CD4-positive, CD25-positive, alpha-beta regulatory T cell (primary cell): ENCODE data around the gene ATAD2B. TPM values are rescaled to one million over a fixed set of nuclear protein-coding genes. Genes with fewer than 3 reads are reported as not detected.

Experiments
- ATAC-seq, 2 donors: fragments of 150-1000 bp; cut with Tn5 transposase; one replicate each; pipeline ENCODE4 v1.10.0; 2021; ENCODE audit warnings: low read depth in 2 of 2, moderate number of reproducible peaks in 2 of 2, moderate library complexity in 1 of 2
- DNase-seq, 3 donors: peaks; one replicate each; pipeline versions ENCODE4 v3.0.0 to v3.0.0-alpha.2; 2012 to 2022; ENCODE audit warnings: mixed read lengths in 1 of 3
- H3K27ac ChIP-seq: one replicate; pipeline ENCODE4 v1.7.0; 2013; ENCODE audit warnings: mild to moderate bottlenecking, low read length; ENCODE audit not compliant: insufficient read depth, poor library complexity, severe bottlenecking
- H3K27me3 ChIP-seq: one replicate; pipeline ENCODE4 v1.7.0; 2013; ENCODE audit warnings: low read length; ENCODE audit not compliant: control insufficient read depth, insufficient read depth
- H3K36me3 ChIP-seq: one replicate; pipeline ENCODE4 v1.7.0; 2013; ENCODE audit warnings: mild to moderate bottlenecking, low read length, moderate library complexity; ENCODE audit not compliant: control insufficient read depth, insufficient read depth
- H3K4me1 ChIP-seq: 2 replicates; pipeline ENCODE4 v1.7.0; 2013; ENCODE audit warnings: mild to moderate bottlenecking, low read length; ENCODE audit not compliant: insufficient read depth, control insufficient read depth, poor library complexity, severe bottlenecking
- H3K4me3 ChIP-seq: one replicate; pipeline ENCODE4 v1.7.0; 2013; ENCODE audit warnings: low read depth, mild to moderate bottlenecking, low read length, moderate library complexity
- H3K9me3 ChIP-seq, 2 experiments: 1 replicate in 1 of 2; 2 replicates in 1 of 2; pipeline ENCODE4 v1.7.0; 2013; ENCODE audit warnings: low read length in 2 of 2, mild to moderate bottlenecking in 1 of 2, moderate library complexity in 1 of 2; ENCODE audit not compliant: control insufficient read depth in 2 of 2
- H3K27ac Mint-ChIP-seq, 3 donors: one replicate each; pipeline ENCODE4 v1.8.0; 2020 to 2022; ENCODE audit warnings: mild to moderate bottlenecking in 3 of 3, mixed read lengths in 3 of 3, moderate library complexity in 2 of 3
- H3K27me3 Mint-ChIP-seq: one replicate; pipeline ENCODE4 v1.8.0; 2022; ENCODE audit warnings: mild to moderate bottlenecking, mixed read lengths
- H3K36me3 Mint-ChIP-seq: one replicate; pipeline ENCODE4 v1.8.0; 2020; ENCODE audit warnings: mixed read lengths
- H3K4me1 Mint-ChIP-seq, 4 donors: one replicate each; pipeline ENCODE4 v1.8.0; 2020 to 2022; ENCODE audit warnings: mixed read lengths in 4 of 4, mild to moderate bottlenecking in 1 of 4
- H3K4me3 Mint-ChIP-seq, 4 donors: one replicate each; pipeline ENCODE4 v1.8.0; 2020 to 2022; ENCODE audit warnings: mild to moderate bottlenecking in 4 of 4, mixed read lengths in 4 of 4, moderate library complexity in 3 of 4
- H3K9me3 Mint-ChIP-seq, 7 donors: one replicate each; pipeline ENCODE4 v1.8.0; 2020 to 2022; ENCODE audit warnings: mixed read lengths in 7 of 7, mild to moderate bottlenecking in 3 of 7, moderate library complexity in 2 of 7
- polyA plus RNA-seq, 4 donors: library from polyadenylated mRNA; unstranded; fragments of 300-500 nt; fragmentation: Illumina TruSeq; gene quantifications; one replicate each; pipeline ENCODE4 v1.2.3, GENCODE V29; 2021
- total RNA-seq: library from RNA; stranded (reverse); gene quantifications from one replicate; pipeline ENCODE4 v1.2.3, GENCODE V29; 2022

Gene ATAD2B
- total and polyA plus RNA-seq, 5 donors from 2014 or later = 4.0 to 53.2 (median 8.2) TPM

- Histone ChIP-seq H3K4me3 (no peak overlapping the region), H3K36me3 (peaks cover 22% of the 10 kb centered on the region), H3K4me1 (no peaks in the 10 kb centered on the region), H3K27me3 (no peaks in the 10 kb centered on the region), H3K9me3 (peaks cover 0 to 4% of the 10 kb centered on the region in 2 experiments), H3K27ac (no peak overlapping the region)
- no peak overlapping the region for H3K27ac Mint-ChIP-seq
- H3K9me3 Mint-ChIP-seq = no peaks in the 10 kb centered on the region
- DNase-seq = no peak
- H3K4me3 Mint-ChIP-seq = no peak overlapping the region
- H3K27me3 Mint-ChIP-seq = no peaks in the 10 kb centered on the region
- H3K36me3 Mint-ChIP-seq = peaks cover 52% of the 10 kb centered on the region
- no peak for ATAC-seq
- peaks cover 0 to 7% (median 6%) of the 10 kb centered on the region in 4 donors for H3K4me1 Mint-ChIP-seq
These were observed 158.9 kb downstream of the ATAD2B start for GRCh38 chr2:23767876-23768621.

- Mint-ChIP-seq H3K36me3 (peaks cover 41% of the 10 kb centered on the region), H3K27me3 (no peaks in the 10 kb centered on the region), H3K4me1 (peaks cover 12 to 22% (median 14%) of the 10 kb centered on the region in 4 donors), H3K9me3 (no peaks in the 10 kb centered on the region), H3K27ac (peak overlapping the region in 2 of 3 donors; percentile 45 to 62), H3K4me3 (no peak overlapping the region)
- no peak overlapping the region for H3K4me3 ChIP-seq
- no peaks in the 10 kb centered on the region for H3K9me3 ChIP-seq
- no peak overlapping the region for H3K27ac ChIP-seq
- H3K36me3 ChIP-seq = peaks cover 22% of the 10 kb centered on the region
- H3K27me3 ChIP-seq = no peaks in the 10 kb centered on the region
- ATAC-seq (no peak), DNase-seq (no peak)
- H3K4me1 ChIP-seq = peaks cover 6% of the 10 kb centered on the region
These were observed 164.8 kb downstream of the ATAD2B start for GRCh38 chr2:23762141-23762540.

DNA sequence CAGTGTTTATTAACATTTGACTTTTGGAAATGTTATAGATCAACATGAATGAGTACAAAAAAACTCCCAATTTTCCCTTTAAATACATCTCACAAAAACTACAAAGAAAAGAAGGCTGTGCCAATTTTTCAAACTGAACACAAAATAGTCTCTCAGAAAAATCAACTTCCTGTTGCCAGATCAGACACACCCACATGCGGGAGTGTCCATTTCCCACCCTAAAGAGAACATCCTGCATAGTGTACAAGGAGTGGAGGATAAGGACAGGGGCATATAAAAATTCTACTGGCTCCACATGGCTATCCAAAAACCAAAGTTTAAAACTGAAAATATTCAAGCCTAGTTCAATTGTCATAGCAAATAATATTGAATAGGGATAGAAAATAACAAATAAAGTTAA lies 165.3 kb downstream of the ATAD2B start:
- Histone ChIP-seq H3K4me3 (no peak overlapping the region), H3K27me3 (no peaks in the 10 kb centered on the region), H3K36me3 (peaks cover 27% of the 10 kb centered on the region), H3K27ac (no peak overlapping the region), H3K4me1 (peaks cover 6% of the 10 kb centered on the region), H3K9me3 (no peaks in the 10 kb centered on the region)
- peak overlapping the region in 1 of 3 donors; percentile 8 for H3K27ac Mint-ChIP-seq
- H3K4me3 Mint-ChIP-seq = no peak overlapping the region
- H3K9me3 Mint-ChIP-seq = no peaks in the 10 kb centered on the region
- peak in 1 of 3 donors; percentile 45 for DNase-seq
- H3K36me3 Mint-ChIP-seq = peaks cover 42% of the 10 kb centered on the region
- peaks cover 12 to 24% (median 13%) of the 10 kb centered on the region in 4 donors for H3K4me1 Mint-ChIP-seq
- no peak for ATAC-seq
- H3K27me3 Mint-ChIP-seq = no peaks in the 10 kb centered on the region

GRCh38 chr2:23760736-23761135 lies 166.2 kb downstream of the ATAD2B start:
- Histone ChIP-seq H3K27ac (no peak overlapping the region), H3K4me3 (no peak overlapping the region), H3K27me3 (no peaks in the 10 kb centered on the region), H3K36me3 (peaks cover 28% of the 10 kb centered on the region), H3K4me1 (peaks cover 6% of the 10 kb centered on the region), H3K9me3 (no peaks in the 10 kb centered on the region)
- H3K27me3 Mint-ChIP-seq = no peaks in the 10 kb centered on the region
- H3K4me3 Mint-ChIP-seq = no peak overlapping the region
- no peak overlapping the region for H3K27ac Mint-ChIP-seq
- H3K36me3 Mint-ChIP-seq = peaks cover 48% of the 10 kb centered on the region
- ATAC-seq (no peak), DNase-seq (peak in 1 of 3 donors; percentile 34)
- peaks cover 12 to 29% (median 14%) of the 10 kb centered on the region in 4 donors for H3K4me1 Mint-ChIP-seq
- H3K9me3 Mint-ChIP-seq = no peaks in the 10 kb centered on the region

GRCh38 chr2:23757686-23758433 lies 169.1 kb downstream of the ATAD2B start:
- H3K27me3 Mint-ChIP-seq = no peaks in the 10 kb centered on the region
- H3K27ac Mint-ChIP-seq = peak overlapping the region in 1 of 3 donors; percentile 36
- no peak for DNase-seq
- H3K9me3 Mint-ChIP-seq = no peaks in the 10 kb centered on the region
- no peak overlapping the region for H3K4me3 ChIP-seq
- H3K4me3 Mint-ChIP-seq = no peak overlapping the region
- peaks cover 12 to 20% (median 13%) of the 10 kb centered on the region in 4 donors for H3K4me1 Mint-ChIP-seq
- H3K9me3 ChIP-seq = no peaks in the 10 kb centered on the region
- no peak for ATAC-seq
- peaks cover 41% of the 10 kb centered on the region for H3K36me3 ChIP-seq
- H3K4me1 ChIP-seq = peaks cover 6% of the 10 kb centered on the region
- H3K36me3 Mint-ChIP-seq = peaks cover 48% of the 10 kb centered on the region
- no peaks in the 10 kb centered on the region for H3K27me3 ChIP-seq
- no peak overlapping the region for H3K27ac ChIP-seq

DNA sequence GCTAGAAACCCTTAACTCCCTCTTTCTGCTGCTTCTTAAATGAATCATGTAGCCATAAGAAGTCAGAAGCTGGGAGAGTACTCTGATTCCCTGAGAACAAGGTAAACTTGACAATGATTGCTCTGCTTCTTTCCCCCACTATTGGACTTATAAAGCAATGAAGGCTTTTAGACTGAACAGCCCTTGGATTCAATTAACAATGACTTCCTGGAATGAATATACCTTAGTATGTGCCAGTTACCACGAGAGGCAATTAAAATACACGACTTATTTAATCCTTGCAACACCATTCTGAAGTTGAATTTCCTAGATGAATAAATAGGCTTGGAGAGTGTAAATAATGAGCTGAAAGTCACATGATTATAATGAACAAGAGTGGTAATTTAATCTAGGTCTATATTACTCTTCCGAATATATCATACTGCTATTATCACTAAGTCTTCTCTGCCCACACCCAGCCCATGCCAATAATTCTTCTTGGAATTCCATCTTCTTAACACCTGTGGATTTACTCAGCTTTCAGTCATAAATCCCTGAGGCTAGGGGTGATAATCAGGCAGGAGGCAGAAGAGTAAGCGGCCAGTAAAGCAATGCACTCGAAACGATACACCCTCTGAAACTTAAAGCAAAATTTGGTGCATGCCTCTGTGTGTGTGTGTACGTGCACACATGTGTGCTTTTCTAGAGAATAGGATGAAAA lies 170.2 kb downstream of the ATAD2B start:
- peaks cover 5 to 12% (median 8%) of the 10 kb centered on the region in 4 donors for H3K4me1 Mint-ChIP-seq
- H3K36me3 Mint-ChIP-seq = peaks cover 52% of the 10 kb centered on the region
- no peaks in the 10 kb centered on the region for H3K9me3 ChIP-seq
- peaks cover 50% of the 10 kb centered on the region for H3K36me3 ChIP-seq
- H3K4me1 ChIP-seq = peaks cover 6% of the 10 kb centered on the region
- H3K4me3 Mint-ChIP-seq = no peak overlapping the region
- peak overlapping the region in 1 of 3 donors; percentile 36 for H3K27ac Mint-ChIP-seq
- no peak overlapping the region for H3K4me3 ChIP-seq
- ATAC-seq (no peak), DNase-seq (no peak)
- H3K27me3 Mint-ChIP-seq = no peaks in the 10 kb centered on the region
- H3K27ac ChIP-seq = no peak overlapping the region
- no peaks in the 10 kb centered on the region for H3K9me3 Mint-ChIP-seq
- no peaks in the 10 kb centered on the region for H3K27me3 ChIP-seq

- no peaks in the 10 kb centered on the region for H3K9me3 ChIP-seq
- no peak overlapping the region for H3K4me3 ChIP-seq
- peaks cover 58% of the 10 kb centered on the region for H3K36me3 ChIP-seq
- Mint-ChIP-seq H3K27me3 (no peaks in the 10 kb centered on the region), H3K27ac (no peak overlapping the region), H3K36me3 (peaks cover 61% of the 10 kb centered on the region), H3K4me3 (no peak overlapping the region), H3K4me1 (peaks cover 0 to 10% (median 4%) of the 10 kb centered on the region in 4 donors), H3K9me3 (no peaks in the 10 kb centered on the region)
- no peaks in the 10 kb centered on the region for H3K4me1 ChIP-seq
- DNase-seq = no peak
- H3K27me3 ChIP-seq = no peaks in the 10 kb centered on the region
- no peak for ATAC-seq
- no peak overlapping the region for H3K27ac ChIP-seq
These were observed 172.0 kb downstream of the ATAD2B start for GRCh38 chr2:23754970-23755369.
